Medulla oblongata (tissue), 1 donor: ENCODE data around the gene DMD.

Source experiments
- DNase-seq: peaks from one replicate; pipeline ENCODE4 v3.0.0-alpha.2; 2015; ENCODE audit errors: extremely low spot score

The DMD gene

GRCh38 chrX:31350808-31351074 lies 1860.6 kb downstream of the DMD start:
- DNase-seq = no peak

- no peak for DNase-seq
These were observed 1861.8 kb downstream of the DMD start for GRCh38 chrX:31349515-31349914.

- DNase-seq = no peak
These were observed 1870.8 kb downstream of the DMD start for GRCh38 chrX:31340587-31340986.

- no peak for DNase-seq
These were observed 1872.4 kb downstream of the DMD start for GRCh38 chrX:31338991-31339350.

GRCh38 chrX:31337332-31337731 lies 1874.0 kb downstream of the DMD start:
- DNase-seq = peak; percentile 16

GRCh38 chrX:31336419-31336818 lies 1874.9 kb downstream of the DMD start:
- DNase-seq = no peak

GRCh38 chrX:31334997-31335396 lies 1876.4 kb downstream of the DMD start:
- no peak for DNase-seq

- no peak for DNase-seq
These were observed 1878.1 kb downstream of the DMD start for GRCh38 chrX:31333165-31333831.

- no peak for DNase-seq
These were observed 1879.4 kb downstream of the DMD start for GRCh38 chrX:31331928-31332327.

GRCh38 chrX:31331015-31331414 lies 1880.3 kb downstream of the DMD start:
- DNase-seq = no peak

GRCh38 chrX:31329298-31329697 lies 1882.1 kb downstream of the DMD start:
- no peak for DNase-seq

GRCh38 chrX:31323658-31324057 lies 1887.7 kb downstream of the DMD start:
- DNase-seq = no peak

GRCh38 chrX:31320740-31321139 lies 1890.6 kb downstream of the DMD start:
- DNase-seq = no peak

GRCh38 chrX:31319586-31319985 lies 1891.8 kb downstream of the DMD start:
- no peak for DNase-seq

- no peak for DNase-seq
These were observed 1892.5 kb downstream of the DMD start for GRCh38 chrX:31318866-31319265.

- DNase-seq = no peak
These were observed 1894.9 kb downstream of the DMD start for GRCh38 chrX:31316340-31316991.

GRCh38 chrX:31314921-31315320 lies 1896.4 kb downstream of the DMD start:
- peak; percentile 3 for DNase-seq

- no peak for DNase-seq
These were observed 1903.4 kb downstream of the DMD start for GRCh38 chrX:31307952-31308351.

- DNase-seq = no peak
These were observed 1908.7 kb downstream of the DMD start for GRCh38 chrX:31302573-31303075.

GRCh38 chrX:31301941-31302340 lies 1909.4 kb downstream of the DMD start:
- DNase-seq = no peak

- DNase-seq = no peak
These were observed 1910.1 kb downstream of the DMD start for GRCh38 chrX:31301203-31301602.

- DNase-seq = no peak
These were observed 1912.4 kb downstream of the DMD start for GRCh38 chrX:31298916-31299315.

- DNase-seq = no peak
These were observed 1913.5 kb downstream of the DMD start for GRCh38 chrX:31297881-31298280.

GRCh38 chrX:31294475-31294874 lies 1916.9 kb downstream of the DMD start:
- no peak for DNase-seq
